ENCODE data around the gene JARID2.
"Not testable (repeated sequence)": the region's sequence is repeated elsewhere in the genome, so short reads cannot be mapped to it uniquely, and the experiment has no call there.

Gene JARID2

DNA sequence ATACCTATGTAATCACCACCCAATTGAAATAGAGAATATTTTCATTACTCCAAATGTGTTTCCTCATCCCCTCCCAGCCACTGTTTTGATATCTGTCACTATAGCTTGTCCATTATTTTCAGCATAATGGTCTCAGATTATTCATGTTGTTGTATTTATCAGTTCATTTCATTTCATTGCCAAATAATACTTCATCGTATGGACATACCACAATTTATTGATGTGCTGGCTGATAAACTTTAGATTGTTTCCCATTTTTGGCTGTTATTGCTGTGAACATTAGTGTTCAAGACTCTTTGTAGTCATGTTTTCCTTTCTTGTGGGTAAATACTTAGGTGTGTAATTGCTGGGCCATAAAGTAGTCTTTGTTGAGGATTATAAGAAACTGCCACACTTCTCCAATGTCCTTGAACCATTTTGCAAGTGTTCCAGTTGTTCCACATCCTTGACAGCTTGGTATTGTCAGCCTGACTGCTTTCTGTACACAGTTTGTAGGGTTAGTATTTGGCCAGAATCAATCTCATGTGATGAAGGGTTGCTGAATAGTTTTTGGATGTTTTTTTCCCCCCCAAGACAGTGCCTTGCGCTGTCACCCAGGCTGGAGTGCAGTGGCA lies 44.3 kb downstream of the JARID2 start:
- Histone ChIP-seq H3K27ac (peak overlapping the region in 10 of 11 experiments; percentile 53 to 96 (median 88); a peak in 19 of 22 replicates), H3K36me3 (peaks cover 0 to 61% (median 24%) of the 10 kb centered on the region in 11 experiments; a peak in 16 of 22 replicates), H3K9me3 (replicated peaks in 1 of 11) (peaks cover 0 to 29% (median 9%) of the 10 kb centered on the region in 11 experiments; a peak in 8 of 22 replicates), H3K9ac (peak overlapping the region in 10 of 11 experiments; percentile 41 to 81 (median 74); a peak in 17 of 22 replicates), H3K4me3 (peak overlapping the region in 2 of 10 experiments; percentile 2 to 17; a peak in 2 of 20 replicates), H3K4me1 (peaks cover 68 to 99% (median 95%) of the 10 kb centered on the region in 10 experiments), H4K20me1 (peaks cover 0 to 98% (median 2%) of the 10 kb centered on the region in 11 experiments; a peak in 11 of 22 replicates), H3K27me3 (no peaks in the 10 kb centered on the region), H3K4me2 (peak overlapping the region; percentile 59 to 89 (median 73))
- TF ChIP-seq Cebpa-rat (IDR thresholded peaks at IDR 0.05) = no peak

DNA sequence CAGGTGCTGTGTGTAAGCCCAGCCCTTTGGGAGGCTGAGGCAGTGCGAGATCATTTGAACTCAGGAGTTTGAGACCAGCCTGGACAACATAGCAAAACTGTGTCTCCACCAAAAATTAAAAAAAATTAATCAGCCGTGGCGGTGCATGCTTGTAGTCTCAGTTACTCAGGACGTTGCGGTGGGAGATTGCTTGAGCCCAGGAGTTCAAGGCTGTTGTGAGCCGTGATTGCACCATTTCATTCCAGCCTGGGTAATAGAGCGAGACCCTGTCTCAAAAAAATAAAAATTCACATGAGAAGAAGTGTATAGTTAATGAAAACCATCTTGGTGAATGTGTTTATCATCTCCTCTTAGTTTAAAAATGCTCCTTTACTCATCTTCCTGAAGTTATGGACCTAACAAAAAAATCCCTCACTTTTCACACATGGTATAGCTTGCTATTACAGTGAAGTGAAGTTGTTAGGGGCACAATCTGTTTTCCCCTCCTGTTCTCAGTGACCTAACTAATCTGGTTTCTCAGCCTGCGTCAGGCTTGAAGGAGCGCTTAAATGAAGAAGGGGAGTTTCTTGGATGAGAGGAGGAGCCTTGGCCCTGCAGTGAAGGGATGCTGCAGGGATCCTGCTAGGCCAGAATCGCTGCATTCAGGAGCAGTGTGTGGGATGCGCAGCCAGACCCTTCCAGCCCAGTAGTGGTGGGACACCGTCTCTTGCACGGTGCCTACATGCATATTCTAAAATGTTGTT lies 45.3 kb downstream of the JARID2 start:
- peak overlapping the region in 2 of 10 experiments; percentile 2 to 17; a peak in 3 of 20 replicates for H3K4me3 ChIP-seq
- peak overlapping the region in 10 of 11 experiments; percentile 53 to 96 (median 88); a peak in 20 of 22 replicates for H3K27ac ChIP-seq
- H3K36me3 ChIP-seq = peaks cover 0 to 52% (median 22%) of the 10 kb centered on the region in 11 experiments; a peak in 16 of 22 replicates
- H3K27me3 ChIP-seq = no peaks in the 10 kb centered on the region
- H3K9me3 ChIP-seq (replicated peaks in 1 of 11) = peaks cover 0 to 25% (median 9%) of the 10 kb centered on the region in 11 experiments; a peak in 8 of 22 replicates
- peaks cover 0 to 98% (median 0%) of the 10 kb centered on the region in 11 experiments; a peak in 7 of 22 replicates for H4K20me1 ChIP-seq
- H3K4me2 ChIP-seq = peak overlapping the region; percentile 59 to 89 (median 73)
- TF ChIP-seq Cebpa-rat (IDR thresholded peaks at IDR 0.05) = peak in 9 of 11 experiments; percentile 58 to 99 (median 95); a peak in 17 of 22 replicates
- H3K9ac ChIP-seq = peak overlapping the region in 10 of 11 experiments; percentile 41 to 81 (median 74); a peak in 20 of 22 replicates
- H3K4me1 ChIP-seq = peaks cover 77 to 100% (median 95%) of the 10 kb centered on the region in 10 experiments

DNA sequence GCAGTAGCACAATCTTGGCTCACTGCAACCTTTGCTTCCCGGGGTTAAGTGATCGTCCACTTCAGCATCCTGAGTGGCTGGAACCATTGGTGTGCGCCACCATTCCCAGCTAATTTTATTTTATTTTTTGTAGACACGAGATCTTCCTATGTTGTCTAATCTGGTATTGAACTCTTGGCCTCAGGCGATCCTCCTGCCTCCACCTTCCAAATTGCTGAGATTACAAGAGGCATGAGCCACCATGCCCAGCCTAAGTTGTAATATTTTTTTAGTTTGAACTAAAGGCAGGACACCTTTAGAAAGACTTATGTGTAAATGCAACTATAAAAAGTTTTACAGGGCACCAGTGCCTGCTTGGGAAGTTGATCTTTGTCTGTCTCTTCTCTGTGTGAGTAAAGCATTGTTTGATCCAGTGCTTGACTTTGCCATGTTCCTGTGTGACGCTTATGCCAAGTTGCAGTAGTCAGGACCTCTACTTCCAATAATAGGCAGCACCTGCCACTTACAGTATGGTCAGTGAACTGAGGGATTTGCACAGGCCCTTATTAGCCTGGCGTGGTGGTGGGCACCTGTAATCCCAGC lies 46.9 kb downstream of the JARID2 start:
- Histone ChIP-seq H3K9ac (peak overlapping the region in 8 of 11 experiments; percentile 65 to 81 (median 76); a peak in 12 of 22 replicates), H3K27ac (peak overlapping the region in 9 of 11 experiments; percentile 72 to 96 (median 89); a peak in 18 of 22 replicates), H3K9me3 (replicated peaks in 1 of 11) (peaks cover 0 to 23% (median 9%) of the 10 kb centered on the region in 11 experiments; a peak in 8 of 22 replicates), H4K20me1 (peaks cover 0 to 100% (median 0%) of the 10 kb centered on the region in 11 experiments; a peak in 6 of 22 replicates), H3K4me2 (peak overlapping the region; percentile 59 to 89 (median 73); a peak in 20 of 22 replicates), H3K36me3 (peaks cover 0 to 42% (median 19%) of the 10 kb centered on the region in 11 experiments; a peak in 14 of 22 replicates), H3K4me3 (no peak overlapping the region), H3K27me3 (no peaks in the 10 kb centered on the region), H3K4me1 (peaks cover 87 to 100% (median 96%) of the 10 kb centered on the region in 10 experiments)
- TF ChIP-seq Cebpa-rat (IDR thresholded peaks at IDR 0.05) = no peak

DNA sequence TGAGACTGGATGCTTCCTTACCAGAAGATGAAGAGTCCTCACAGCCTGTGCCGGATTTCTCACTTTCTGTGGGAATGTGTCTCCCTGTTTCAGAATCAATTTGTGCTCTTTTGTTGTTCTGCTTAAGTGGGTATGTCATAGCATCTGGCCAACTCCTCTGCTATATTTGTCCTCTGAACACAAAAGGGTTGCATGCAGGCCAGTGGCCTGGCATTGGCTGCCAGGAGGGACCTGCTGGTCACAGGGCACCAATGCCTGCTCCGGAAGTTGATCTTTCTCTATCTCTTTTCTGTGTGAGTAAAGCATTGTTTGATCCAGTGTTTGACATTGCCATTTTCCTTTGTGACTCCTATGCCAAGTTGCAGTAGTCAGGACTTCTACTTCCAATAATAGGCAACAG lies 47.8 kb downstream of the JARID2 start:
- Histone ChIP-seq H3K27me3 (no peaks in the 10 kb centered on the region), H3K9me3 (replicated peaks in 1 of 11) (peaks cover 0 to 14% (median 9%) of the 10 kb centered on the region in 11 experiments; a peak in 8 of 22 replicates), H3K4me2 (peak overlapping the region; percentile 59 to 89 (median 73)), H3K9ac (peak overlapping the region in 8 of 11 experiments; percentile 1 to 81 (median 61); a peak in 10 of 22 replicates), H3K36me3 (peaks cover 0 to 33% (median 16%) of the 10 kb centered on the region in 11 experiments; a peak in 14 of 22 replicates), H4K20me1 (peaks cover 0 to 100% (median 0%) of the 10 kb centered on the region in 11 experiments; a peak in 6 of 22 replicates), H3K4me1 (peaks cover 87 to 100% (median 96%) of the 10 kb centered on the region in 10 experiments), H3K27ac (peak overlapping the region in 9 of 11 experiments; percentile 32 to 96 (median 89); a peak in 17 of 22 replicates), H3K4me3 (no peak overlapping the region)
- TF ChIP-seq Cebpa-rat (IDR thresholded peaks at IDR 0.05) = no peak

DNA sequence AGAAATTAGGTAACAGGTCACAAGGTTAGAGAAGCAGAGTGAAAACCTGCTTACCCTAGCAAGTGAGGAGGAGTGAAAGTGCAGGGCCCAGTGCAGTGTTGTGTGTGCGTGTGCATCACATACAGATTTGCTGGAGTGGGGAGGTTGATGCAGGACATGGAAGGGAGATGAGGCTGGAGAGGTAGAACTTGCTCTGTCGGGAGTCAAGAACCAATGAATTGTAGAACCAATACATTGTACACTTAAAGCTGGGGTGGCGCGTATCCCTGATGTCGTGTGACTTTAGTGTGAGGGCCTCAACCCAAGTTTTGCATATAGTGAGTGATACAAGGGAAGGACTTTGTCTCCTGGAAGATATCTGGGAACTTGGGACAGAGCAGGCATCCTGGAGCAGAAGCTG lies 48.6 kb downstream of the JARID2 start:
- Histone ChIP-seq H4K20me1 (peaks cover 0 to 100% (median 0%) of the 10 kb centered on the region in 11 experiments; a peak in 6 of 22 replicates), H3K9me3 (replicated peaks in 1 of 11) (peaks cover 0 to 7% (median 5%) of the 10 kb centered on the region in 11 experiments; a peak in 7 of 22 replicates), H3K4me1 (peaks cover 87 to 100% (median 96%) of the 10 kb centered on the region in 10 experiments), H3K27me3 (no peaks in the 10 kb centered on the region), H3K9ac (peak overlapping the region in 2 of 11 experiments; percentile 1 to 74; a peak in 2 of 22 replicates), H3K36me3 (peaks cover 0 to 25% (median 12%) of the 10 kb centered on the region in 11 experiments; a peak in 11 of 22 replicates), H3K27ac (peak overlapping the region in 8 of 11 experiments; percentile 86 to 96 (median 90); a peak in 16 of 22 replicates), H3K4me3 (no peak overlapping the region), H3K4me2 (peak overlapping the region; percentile 6 to 89 (median 72); a peak in 19 of 22 replicates)
- no peak for TF ChIP-seq Cebpa-rat (IDR thresholded peaks at IDR 0.05)

DNA sequence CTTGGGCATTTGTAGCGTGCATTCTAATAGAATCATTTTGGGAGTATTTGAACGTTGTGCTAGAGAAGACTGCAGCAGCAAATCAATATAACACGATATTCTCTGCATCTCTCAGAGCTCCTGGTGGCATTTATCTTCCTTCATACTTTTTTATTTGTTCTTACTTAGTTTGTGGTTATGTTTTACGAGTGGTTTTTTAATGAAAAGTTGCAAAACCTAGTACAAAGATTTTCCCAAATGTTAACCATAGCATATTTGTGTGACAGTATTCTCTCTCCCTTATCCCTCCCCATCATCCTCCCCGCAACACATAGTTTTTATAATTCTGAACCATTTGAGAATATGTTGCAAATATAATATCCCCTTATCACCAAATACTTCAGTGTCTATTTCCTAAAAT lies 50.4 kb downstream of the JARID2 start:
- peaks cover 0 to 21% (median 10%) of the 10 kb centered on the region in 11 experiments; a peak in 7 of 22 replicates for H3K36me3 ChIP-seq
- no peaks in the 10 kb centered on the region for H3K27me3 ChIP-seq
- peak overlapping the region in 8 of 11 experiments; percentile 67 to 83 (median 74); a peak in 14 of 22 replicates for H3K9ac ChIP-seq
- peak overlapping the region in 9 of 11 experiments; percentile 80 to 96 (median 94); a peak in 18 of 22 replicates for H3K27ac ChIP-seq
- no peaks in the 10 kb centered on the region for H3K9me3 ChIP-seq (replicated peaks in 1 of 11)
- no peak for TF ChIP-seq Cebpa-rat (IDR thresholded peaks at IDR 0.05)
- peak overlapping the region; percentile 72 to 94 (median 84); a peak in 20 of 22 replicates for H3K4me2 ChIP-seq
- peaks cover 87 to 100% (median 96%) of the 10 kb centered on the region in 10 experiments for H3K4me1 ChIP-seq
- H4K20me1 ChIP-seq = peaks cover 0 to 100% (median 0%) of the 10 kb centered on the region in 11 experiments; a peak in 6 of 22 replicates
- H3K4me3 ChIP-seq = no peak overlapping the region; a peak in 2 of 20 replicates

DNA sequence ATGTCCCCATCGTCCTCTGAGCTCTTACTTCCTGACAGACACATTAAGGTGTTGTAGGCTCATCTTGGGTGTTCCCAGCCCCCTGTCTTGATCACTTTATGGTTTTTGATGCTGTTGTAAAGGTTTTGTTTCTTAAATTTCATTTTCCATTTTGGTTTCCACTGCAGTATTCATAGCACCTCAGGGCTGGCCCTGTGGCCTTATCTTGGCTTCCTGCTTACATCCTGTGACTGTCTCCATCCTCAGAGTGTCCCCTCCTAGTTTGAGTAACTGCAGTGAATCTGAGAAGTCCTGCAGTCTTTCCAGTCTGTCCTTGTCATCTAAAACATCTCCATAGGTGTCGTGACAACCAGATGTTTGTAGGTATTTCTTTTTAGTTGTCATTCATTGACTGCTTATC lies 50.9 kb downstream of the JARID2 start:
- peak overlapping the region; percentile 72 to 94 (median 84); a peak in 21 of 22 replicates for H3K4me2 ChIP-seq
- peaks cover 87 to 100% (median 96%) of the 10 kb centered on the region in 10 experiments for H3K4me1 ChIP-seq
- peaks cover 0 to 100% (median 0%) of the 10 kb centered on the region in 11 experiments; a peak in 6 of 22 replicates for H4K20me1 ChIP-seq
- no peaks in the 10 kb centered on the region for H3K27me3 ChIP-seq
- peaks cover 0 to 23% (median 10%) of the 10 kb centered on the region in 11 experiments; a peak in 7 of 22 replicates for H3K36me3 ChIP-seq
- H3K9me3 ChIP-seq (replicated peaks in 1 of 11) = no peaks in the 10 kb centered on the region
- H3K27ac ChIP-seq = peak overlapping the region in 10 of 11 experiments; percentile 36 to 96 (median 94); a peak in 19 of 22 replicates
- no peak for TF ChIP-seq Cebpa-rat (IDR thresholded peaks at IDR 0.05)
- peak overlapping the region in 9 of 11 experiments; percentile 28 to 83 (median 70); a peak in 16 of 22 replicates for H3K9ac ChIP-seq
- peak overlapping the region in 1 of 10 experiments; percentile 13; a peak in 2 of 20 replicates for H3K4me3 ChIP-seq

DNA sequence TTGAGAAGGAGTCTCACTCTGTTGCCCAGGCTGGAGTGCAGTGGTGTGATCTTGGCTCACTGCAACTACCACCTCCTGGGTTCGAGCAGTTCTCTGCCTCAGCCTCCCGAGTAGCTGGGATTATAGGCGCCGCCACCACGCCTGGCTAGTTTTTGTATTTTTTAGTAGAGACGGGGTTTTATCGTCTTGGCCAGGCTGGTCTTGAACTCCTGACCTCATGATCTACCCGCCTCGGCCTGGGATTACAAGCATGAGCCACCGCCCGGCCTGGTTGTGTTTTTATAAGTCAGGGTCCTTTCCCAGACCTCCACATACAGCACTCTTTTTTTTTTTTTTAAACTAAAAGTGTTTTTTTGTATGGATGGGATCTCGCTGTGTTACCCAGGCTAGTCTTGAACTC lies 51.3 kb downstream of the JARID2 start:
- peak overlapping the region in 9 of 11 experiments; percentile 28 to 83 (median 70); a peak in 17 of 22 replicates for H3K9ac ChIP-seq
- not testable (repeated sequence) for H3K27me3 ChIP-seq; H3K9me3 ChIP-seq (replicated peaks in 1 of 11)
- peaks cover 0 to 100% (median 0%) of the 10 kb centered on the region in 11 experiments; a peak in 6 of 22 replicates for H4K20me1 ChIP-seq
- peaks cover 0 to 27% (median 12%) of the 10 kb centered on the region in 11 experiments; a peak in 7 of 22 replicates for H3K36me3 ChIP-seq
- 0 out of 20 replicates have a peak overlapping the region, but pooled peaks of 1 of the 10 experiments have one; percentile 13 for H3K4me3 ChIP-seq
- peaks cover 87 to 100% (median 96%) of the 10 kb centered on the region in 10 experiments for H3K4me1 ChIP-seq
- H3K4me2 ChIP-seq = peak overlapping the region; percentile 72 to 94 (median 84); a peak in 21 of 22 replicates
- H3K27ac ChIP-seq = peak overlapping the region in 10 of 11 experiments; percentile 36 to 96 (median 94); a peak in 20 of 22 replicates

All from BLaER1 treated with 17β-estradiol and CSF1 and Interleukin-3, amounts not matched to agents 10 nM and 100 nM (cell line).